GM12872 (cell line): ENCODE results near the gene IL3.

Experiments
- TF ChIP-seq, protein P1 (sequence below): IDR thresholded peaks from 3 replicates; pipeline ENCODE4 v1.5.1; 2011; ENCODE audit warnings: low read depth, mild to moderate bottlenecking, low read length, moderate library complexity; ENCODE audit not compliant: insufficient read depth

Gene IL3

DNA sequence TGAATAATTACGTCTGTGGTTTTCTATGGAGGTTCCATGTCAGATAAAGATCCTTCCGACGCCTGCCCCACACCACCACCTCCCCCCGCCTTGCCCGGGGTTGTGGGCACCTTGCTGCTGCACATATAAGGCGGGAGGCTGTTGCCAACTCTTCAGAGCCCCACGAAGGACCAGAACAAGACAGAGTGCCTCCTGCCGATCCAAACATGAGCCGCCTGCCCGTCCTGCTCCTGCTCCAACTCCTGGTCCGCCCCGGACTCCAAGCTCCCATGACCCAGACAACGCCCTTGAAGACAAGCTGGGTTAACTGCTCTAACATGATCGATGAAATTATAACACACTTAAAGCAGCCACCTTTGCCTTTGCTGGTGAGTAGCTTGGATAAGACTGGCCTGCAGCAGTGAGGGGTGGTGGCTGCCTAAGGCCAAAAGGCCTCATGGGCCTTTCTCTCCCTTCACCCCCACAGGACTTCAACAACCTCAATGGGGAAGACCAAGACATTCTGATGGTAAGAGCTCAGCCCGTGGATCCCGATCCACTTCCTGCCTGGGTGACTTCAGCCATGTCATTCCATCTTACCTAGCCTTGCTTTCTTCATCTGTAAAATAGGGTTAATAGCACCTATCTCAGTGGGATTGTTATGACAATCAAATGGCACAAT lies at the start of gene IL3:
Gene IL3, plus strand, starts transcription at position 155 of the 661 bp plus-strand sequence. Its CDS starts 52 bp downstream, at position 207.
- TF ChIP-seq, protein P1, sequence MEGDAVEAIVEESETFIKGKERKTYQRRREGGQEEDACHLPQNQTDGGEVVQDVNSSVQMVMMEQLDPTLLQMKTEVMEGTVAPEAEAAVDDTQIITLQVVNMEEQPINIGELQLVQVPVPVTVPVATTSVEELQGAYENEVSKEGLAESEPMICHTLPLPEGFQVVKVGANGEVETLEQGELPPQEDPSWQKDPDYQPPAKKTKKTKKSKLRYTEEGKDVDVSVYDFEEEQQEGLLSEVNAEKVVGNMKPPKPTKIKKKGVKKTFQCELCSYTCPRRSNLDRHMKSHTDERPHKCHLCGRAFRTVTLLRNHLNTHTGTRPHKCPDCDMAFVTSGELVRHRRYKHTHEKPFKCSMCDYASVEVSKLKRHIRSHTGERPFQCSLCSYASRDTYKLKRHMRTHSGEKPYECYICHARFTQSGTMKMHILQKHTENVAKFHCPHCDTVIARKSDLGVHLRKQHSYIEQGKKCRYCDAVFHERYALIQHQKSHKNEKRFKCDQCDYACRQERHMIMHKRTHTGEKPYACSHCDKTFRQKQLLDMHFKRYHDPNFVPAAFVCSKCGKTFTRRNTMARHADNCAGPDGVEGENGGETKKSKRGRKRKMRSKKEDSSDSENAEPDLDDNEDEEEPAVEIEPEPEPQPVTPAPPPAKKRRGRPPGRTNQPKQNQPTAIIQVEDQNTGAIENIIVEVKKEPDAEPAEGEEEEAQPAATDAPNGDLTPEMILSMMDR: no peak

DNA sequence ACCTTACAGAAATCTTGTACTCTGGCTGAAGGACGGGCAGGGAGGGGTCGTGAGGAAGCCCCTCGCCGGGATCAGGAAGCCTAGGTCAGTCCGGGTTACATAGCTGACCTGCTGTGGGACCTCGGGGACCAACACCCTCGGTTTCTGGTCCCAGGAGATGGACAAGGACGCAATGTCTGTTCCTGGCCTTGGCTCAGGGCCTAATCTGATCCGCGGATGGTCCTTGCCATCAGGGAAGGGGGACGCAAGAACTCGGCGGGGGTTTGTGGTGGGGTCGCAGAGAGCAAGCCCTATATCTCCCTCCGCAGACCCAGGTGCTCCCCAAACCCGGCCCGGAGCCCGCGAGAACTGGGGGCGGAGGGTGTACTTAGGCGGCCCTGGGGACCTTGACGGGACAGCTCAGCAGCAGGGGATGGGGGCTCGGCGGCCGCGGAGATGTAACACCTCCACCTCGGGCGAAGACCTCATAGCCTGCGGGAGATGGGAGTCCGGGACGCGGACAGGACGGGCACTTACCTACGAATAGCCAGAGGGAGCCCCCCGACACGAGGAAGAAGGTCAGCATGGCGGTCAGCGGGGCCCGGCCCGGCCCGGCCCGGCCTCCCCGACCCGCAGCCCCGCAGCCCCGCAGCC lies 49.4 kb upstream of the IL3 start:
- TF ChIP-seq, protein P1: no peak

DNA sequence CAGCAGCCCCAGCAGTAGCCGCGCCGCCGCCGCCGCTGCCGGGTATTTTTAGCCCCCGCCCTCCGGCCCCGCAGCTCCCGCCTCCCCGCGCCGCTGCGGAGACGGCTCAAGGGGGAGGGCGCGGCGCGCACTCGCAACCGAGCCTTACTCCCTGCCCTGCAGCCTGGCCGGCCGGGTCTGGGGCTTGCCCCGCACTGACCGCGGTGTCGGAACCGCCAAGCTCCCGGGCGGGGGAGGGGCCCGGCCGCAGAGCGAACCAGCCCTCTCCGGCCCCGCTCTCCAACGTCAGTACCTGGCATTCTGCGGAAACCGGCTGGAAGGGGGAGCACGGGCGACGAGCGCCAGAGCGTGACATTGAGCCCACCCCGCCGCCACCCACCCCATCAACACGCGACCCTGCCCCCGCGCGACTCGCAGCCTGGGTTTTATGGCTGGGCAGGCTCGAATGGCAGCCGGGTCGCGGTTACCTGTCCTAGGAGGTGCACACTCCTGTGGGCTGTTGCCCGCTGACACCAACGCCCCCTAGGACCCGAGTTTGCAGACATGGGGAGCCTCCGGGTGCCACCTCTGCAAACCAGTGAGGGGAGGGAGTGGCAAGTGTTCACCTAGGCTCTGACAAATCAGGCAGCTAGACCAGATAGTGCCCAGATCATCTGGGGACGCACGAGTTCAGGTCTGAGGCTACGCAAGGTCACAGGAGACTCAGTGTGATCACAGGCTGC lies 48.7 kb upstream of the IL3 start, which contains the start of gene ACSL6:
Gene ACSL6, minus strand, starts transcription at position 37 of the 722 bp plus-strand sequence. CDS start 105 bp downstream, outside the sequence.
- TF ChIP-seq, protein P1: no peak

GRCh38 chr5:132012371-132013005 lies 48.0 kb upstream of the IL3 start:
- TF ChIP-seq, protein P1: no peak

DNA sequence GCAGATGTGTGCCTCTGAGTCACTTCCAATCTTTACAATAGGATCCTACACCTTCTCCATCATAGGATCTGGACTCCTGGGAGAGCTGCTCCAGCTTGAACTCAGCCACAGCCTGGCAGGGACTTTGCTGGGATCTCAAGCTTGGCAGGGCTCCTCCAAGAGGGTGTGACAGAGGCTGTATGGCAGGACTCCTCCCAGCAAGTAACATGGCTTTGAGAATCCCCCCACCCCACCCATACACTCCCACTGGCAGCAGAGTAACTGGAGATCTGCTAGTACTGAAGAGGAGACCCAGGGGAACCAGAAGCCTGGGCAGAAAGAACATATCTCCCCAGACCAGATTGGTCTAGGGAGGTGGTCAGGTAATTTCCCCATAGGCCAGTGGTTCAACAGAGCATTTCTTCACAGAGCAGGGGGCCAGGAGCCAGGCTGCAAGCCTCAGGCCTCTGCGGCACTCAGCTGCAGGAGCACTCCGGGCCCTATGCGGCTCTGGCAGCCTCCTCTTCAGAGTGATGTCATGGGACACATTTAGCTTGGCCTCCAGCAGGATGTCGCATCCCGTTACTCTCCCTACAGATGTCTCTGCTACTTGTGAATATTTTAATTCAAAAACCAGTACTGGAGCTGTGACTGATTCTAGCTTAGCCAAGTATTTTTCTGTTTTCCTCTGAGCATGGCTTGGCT lies 47.3 kb upstream of the IL3 start:
- TF ChIP-seq, protein P1: no peak

GRCh38 chr5:132013711-132014110 lies 46.7 kb upstream of the IL3 start:
- TF ChIP-seq, protein P1: no peak
